Uterus (tissue), 4 donors: ENCODE results near the gene CFAP97D1. TPM values are rescaled to one million over a fixed set of nuclear protein-coding genes. Genes with fewer than 3 reads are reported as not detected.

Experiments used
- DNase-seq, 2 donors: peaks; one replicate each; pipeline ENCODE4 v3.0.0-alpha.2; 2019 to 2020
- H3K27ac ChIP-seq, 2 donors: fragments of 200-600 bp; sonication (generic); 1 replicate in 1 of 2; 2 replicates in 1 of 2; pipeline ENCODE4 v1.5.1; 2016 to 2018
- H3K27me3 ChIP-seq, 2 donors: fragments of 200-600 bp; sonication (generic); one replicate each; pipeline ENCODE4 v1.5.1; 2018 to 2019; ENCODE audit warnings: control low read depth in 1 of 2
- H3K36me3 ChIP-seq, 2 donors: fragments of 200-600 bp; sonication (generic); one replicate each; pipeline ENCODE4 v1.5.1; 2019; ENCODE audit warnings: control low read depth in 1 of 2
- H3K4me1 ChIP-seq, 2 donors: fragments of 200-600 bp; sonication (generic); one replicate each; pipeline ENCODE4 v1.5.1; 2018 to 2019; ENCODE audit warnings: control low read depth in 1 of 2
- H3K4me3 ChIP-seq, 2 donors: fragments of 200-600 bp; sonication (generic); 1 replicate in 1 of 2; 2 replicates in 1 of 2; pipeline ENCODE4 v1.5.1; 2018 to 2019; ENCODE audit warnings: mild to moderate bottlenecking in 1 of 2
- H3K9me3 ChIP-seq, 2 donors: fragments of 200-600 bp; sonication (generic); one replicate each; pipeline ENCODE4 v1.5.1; 2019; ENCODE audit warnings: control low read depth in 1 of 2
- CTCF ChIP-seq, 4 experiments: fragments of 200-600 bp in 2 of 4; fragments of 450-650 bp in 2 of 4; sonication (generic) in 2 of 4; IDR thresholded peaks; one replicate each; pipeline ENCODE4 v1.5.1; 2016 to 2019; ENCODE audit warnings: antibody characterized with exemption in 4 of 4, mild to moderate bottlenecking in 2 of 4, moderate library complexity in 1 of 4
- POLR2A ChIP-seq, 2 donors: fragments of 450-650 bp; IDR thresholded peaks; one replicate each; pipeline ENCODE4 v1.6.1; 2016; ENCODE audit warnings: antibody characterized with exemption in 2 of 2, mild to moderate bottlenecking in 1 of 2, moderate library complexity in 1 of 2
- intact Hi-C: fragments of 100-400 bp; cut with DNase I; formaldehyde crosslinking; loops from one replicate; pipeline ENCODE4 v1.15.1; 2023; ENCODE audit warnings: low total_unique reads
- total RNA-seq, 4 donors: library from RNA; depleted of rRNA in 3 of 4; stranded (reverse); fragments of >200 nt in 3 of 4; gene quantifications; one replicate each; pipeline versions ENCODE4 v1.1.0 to v1.2.4, GENCODE V29; 2014 to 2023
- donor health status: DM: yes; HTN: yes; CAD: no.

Gene CFAP97D1
- total RNA-seq, 4 donors from 2014 or later: not detected

GRCh38 chr17:43829738-43830137 is 49.5 kb downstream of the CFAP97D1 start:
- intact Hi-C loops: no loop called here
- no peak for DNase-seq
- peaks cover 0 to 3% of the 10 kb centered on the region in 2 donors for H3K4me1 ChIP-seq
- no peaks in the 10 kb centered on the region for H3K9me3 ChIP-seq
- TF ChIP-seq POLR2A (IDR thresholded peaks at IDR 0.05) (no peak), CTCF (IDR thresholded peaks at IDR 0.05) (no peak)
- H3K27ac ChIP-seq: no peak overlapping the region
- no peak overlapping the region for H3K4me3 ChIP-seq
- H3K27me3 ChIP-seq: no peaks in the 10 kb centered on the region
- no peaks in the 10 kb centered on the region for H3K36me3 ChIP-seq

DNA sequence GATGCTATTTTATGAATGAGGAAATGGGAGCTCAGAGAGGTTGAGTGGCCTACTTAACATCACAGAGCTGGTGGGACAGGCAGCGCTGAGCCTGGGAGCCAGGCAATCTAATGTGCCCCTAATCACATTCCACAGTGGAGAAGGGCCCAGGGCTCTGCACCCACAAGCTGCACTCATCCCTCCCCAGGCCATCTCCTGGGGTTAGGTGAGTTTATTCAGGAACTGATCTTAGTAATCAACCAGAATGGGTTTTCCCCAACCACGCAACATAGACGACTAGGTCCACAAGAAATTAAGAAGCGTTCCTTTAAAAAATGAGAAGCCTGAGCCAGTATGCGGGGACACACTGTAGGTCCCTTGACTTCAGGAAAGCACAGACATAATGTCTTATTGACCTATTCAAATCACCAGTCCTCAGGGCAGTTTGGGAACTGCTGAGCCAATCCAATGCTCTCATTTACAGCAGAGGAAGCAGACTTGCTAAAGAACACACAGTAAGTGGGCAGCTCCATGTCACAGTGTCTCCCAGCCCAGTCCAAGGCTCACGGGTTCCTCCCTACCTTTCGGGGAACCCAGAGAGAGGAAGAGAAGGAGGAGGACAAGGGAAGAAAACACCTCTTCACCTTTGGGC is 50.4 kb downstream of the CFAP97D1 start:
- no peaks in the 10 kb centered on the region for H3K36me3 ChIP-seq
- H3K27me3 ChIP-seq: no peaks in the 10 kb centered on the region
- peaks cover 0 to 3% of the 10 kb centered on the region in 2 donors for H3K4me1 ChIP-seq
- H3K9me3 ChIP-seq: no peaks in the 10 kb centered on the region
- no peak for DNase-seq
- H3K27ac ChIP-seq: no peak overlapping the region
- TF ChIP-seq POLR2A (IDR thresholded peaks at IDR 0.05) (no peak), CTCF (IDR thresholded peaks at IDR 0.05) (no peak)
- intact Hi-C loops: no loop called here
- H3K4me3 ChIP-seq: no peak overlapping the region

DNA sequence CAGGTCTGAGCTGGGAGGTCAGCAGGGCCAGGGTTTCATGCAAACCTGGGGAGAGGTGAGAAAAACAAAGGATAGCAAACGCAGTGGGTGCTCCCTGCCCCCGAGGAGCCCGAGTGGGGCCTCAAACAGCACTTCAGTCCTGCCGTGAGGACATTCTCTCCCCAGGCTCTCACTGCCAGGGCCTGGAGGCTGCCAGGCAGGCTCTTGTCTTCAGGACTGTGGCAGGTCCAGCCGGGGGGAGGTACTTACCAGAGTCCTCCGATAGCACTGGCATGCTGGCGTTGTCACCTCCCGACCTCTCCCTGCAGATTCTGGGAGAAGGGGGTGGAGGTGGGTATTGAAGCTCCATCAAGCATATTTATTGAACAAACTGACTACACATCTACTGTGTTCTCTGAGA is 51.4 kb downstream of the CFAP97D1 start:
- intact Hi-C loops: no loop called here
- no peak for TF ChIP-seq CTCF (IDR thresholded peaks at IDR 0.05)
- TF ChIP-seq POLR2A (IDR thresholded peaks at IDR 0.05): no peak

GRCh38 chr17:43832168-43832975 is 52.1 kb downstream of the CFAP97D1 start:
- Histone ChIP-seq H3K27ac (peak overlapping the region; percentile 43 to 68), H3K4me1 (peaks cover 0 to 3% of the 10 kb centered on the region in 2 donors), H3K4me3 (peak overlapping the region; percentile 48 to 77), H3K27me3 (no peaks in the 10 kb centered on the region), H3K36me3 (no peaks in the 10 kb centered on the region), H3K9me3 (no peaks in the 10 kb centered on the region)
- peak; percentile 45 to 56 for DNase-seq
- TF ChIP-seq CTCF (IDR thresholded peaks at IDR 0.05): no peak
- no peak for TF ChIP-seq POLR2A (IDR thresholded peaks at IDR 0.05)
- intact Hi-C loops: no loop called here

More for the DNA sequence above, 51.4 kb downstream of the CFAP97D1 start:
- H3K27ac ChIP-seq: no peak overlapping the region
- H3K4me3 ChIP-seq: no peak overlapping the region
- no peaks in the 10 kb centered on the region for H3K9me3 ChIP-seq
- peaks cover 0 to 3% of the 10 kb centered on the region in 2 donors for H3K4me1 ChIP-seq
- H3K36me3 ChIP-seq: no peaks in the 10 kb centered on the region
- DNase-seq: no peak
- no peaks in the 10 kb centered on the region for H3K27me3 ChIP-seq
